HG03039 (cell line): Measurements from ENCODE around the gene SETD5.

Experiments
- ATAC-seq: cut with Tn5 transposase; IDR thresholded peaks from one replicate; pipeline ENCODE4 v1.9.1; 2021; ENCODE audit warnings: mild to moderate bottlenecking, moderate library complexity; ENCODE audit not compliant: unreplicated experiment

The SETD5 gene, protein sequence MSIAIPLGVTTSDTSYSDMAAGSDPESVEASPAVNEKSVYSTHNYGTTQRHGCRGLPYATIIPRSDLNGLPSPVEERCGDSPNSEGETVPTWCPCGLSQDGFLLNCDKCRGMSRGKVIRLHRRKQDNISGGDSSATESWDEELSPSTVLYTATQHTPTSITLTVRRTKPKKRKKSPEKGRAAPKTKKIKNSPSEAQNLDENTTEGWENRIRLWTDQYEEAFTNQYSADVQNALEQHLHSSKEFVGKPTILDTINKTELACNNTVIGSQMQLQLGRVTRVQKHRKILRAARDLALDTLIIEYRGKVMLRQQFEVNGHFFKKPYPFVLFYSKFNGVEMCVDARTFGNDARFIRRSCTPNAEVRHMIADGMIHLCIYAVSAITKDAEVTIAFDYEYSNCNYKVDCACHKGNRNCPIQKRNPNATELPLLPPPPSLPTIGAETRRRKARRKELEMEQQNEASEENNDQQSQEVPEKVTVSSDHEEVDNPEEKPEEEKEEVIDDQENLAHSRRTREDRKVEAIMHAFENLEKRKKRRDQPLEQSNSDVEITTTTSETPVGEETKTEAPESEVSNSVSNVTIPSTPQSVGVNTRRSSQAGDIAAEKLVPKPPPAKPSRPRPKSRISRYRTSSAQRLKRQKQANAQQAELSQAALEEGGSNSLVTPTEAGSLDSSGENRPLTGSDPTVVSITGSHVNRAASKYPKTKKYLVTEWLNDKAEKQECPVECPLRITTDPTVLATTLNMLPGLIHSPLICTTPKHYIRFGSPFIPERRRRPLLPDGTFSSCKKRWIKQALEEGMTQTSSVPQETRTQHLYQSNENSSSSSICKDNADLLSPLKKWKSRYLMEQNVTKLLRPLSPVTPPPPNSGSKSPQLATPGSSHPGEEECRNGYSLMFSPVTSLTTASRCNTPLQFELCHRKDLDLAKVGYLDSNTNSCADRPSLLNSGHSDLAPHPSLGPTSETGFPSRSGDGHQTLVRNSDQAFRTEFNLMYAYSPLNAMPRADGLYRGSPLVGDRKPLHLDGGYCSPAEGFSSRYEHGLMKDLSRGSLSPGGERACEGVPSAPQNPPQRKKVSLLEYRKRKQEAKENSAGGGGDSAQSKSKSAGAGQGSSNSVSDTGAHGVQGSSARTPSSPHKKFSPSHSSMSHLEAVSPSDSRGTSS (N-terminal part only)

GRCh38 chr3:9397332-9397905 lies at the start of gene SETD5:
TSS of gene SETD5 (plus strand) at chr3:9397615. CDS start at chr3:9428939, 31,324 bp downstream.
- peak; percentile 48 for ATAC-seq

GRCh38 chr3:9347887-9348286 lies 49.5 kb upstream of the SETD5 start:
- no peak for ATAC-seq

- ATAC-seq, result no peak
Measured at GRCh38 chr3:9349321-9350117, 47.9 kb upstream of the SETD5 start.

- no peak for ATAC-seq
Measured at GRCh38 chr3:9351709-9352126, 45.7 kb upstream of the SETD5 start.

DNA sequence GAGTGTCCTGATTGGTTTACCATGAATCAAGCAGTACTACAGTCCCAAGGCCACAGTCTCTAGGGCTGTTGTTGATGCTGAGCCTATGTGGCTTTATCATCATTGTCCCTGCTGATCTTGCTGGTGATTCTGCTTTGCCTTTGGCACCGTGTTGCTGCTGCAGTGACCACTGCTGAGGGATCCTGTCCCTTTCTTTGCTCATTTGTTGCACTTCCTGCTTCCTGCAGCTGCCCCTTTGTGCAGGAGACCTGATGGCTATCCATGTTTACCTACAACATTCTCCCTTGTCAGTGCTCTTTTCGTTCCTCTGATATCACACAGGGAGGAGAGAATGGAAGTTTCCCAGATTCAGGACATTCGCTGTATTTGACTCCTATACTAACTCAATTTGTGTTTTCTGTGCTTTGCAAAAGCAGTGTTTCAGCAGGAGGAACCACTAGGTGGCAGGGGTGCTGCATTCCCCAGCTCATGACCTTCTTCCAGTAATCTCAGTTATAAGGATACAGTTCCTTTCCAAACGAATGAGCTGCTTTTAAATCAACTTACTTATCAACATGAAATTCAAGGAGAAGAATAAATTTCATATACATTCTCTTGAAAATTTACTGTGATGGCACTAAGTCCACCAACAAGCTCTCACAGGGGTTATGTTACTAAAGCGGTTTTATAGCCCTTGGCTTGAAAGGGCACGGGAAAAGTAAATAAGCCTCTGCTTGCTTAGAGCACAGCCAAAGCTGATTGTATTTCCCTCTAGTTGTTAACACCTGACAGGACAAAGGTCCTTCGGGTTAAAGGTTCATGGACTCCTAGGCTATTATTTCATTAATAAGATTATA lies 44.3 kb upstream of the SETD5 start:
- no peak for ATAC-seq

DNA sequence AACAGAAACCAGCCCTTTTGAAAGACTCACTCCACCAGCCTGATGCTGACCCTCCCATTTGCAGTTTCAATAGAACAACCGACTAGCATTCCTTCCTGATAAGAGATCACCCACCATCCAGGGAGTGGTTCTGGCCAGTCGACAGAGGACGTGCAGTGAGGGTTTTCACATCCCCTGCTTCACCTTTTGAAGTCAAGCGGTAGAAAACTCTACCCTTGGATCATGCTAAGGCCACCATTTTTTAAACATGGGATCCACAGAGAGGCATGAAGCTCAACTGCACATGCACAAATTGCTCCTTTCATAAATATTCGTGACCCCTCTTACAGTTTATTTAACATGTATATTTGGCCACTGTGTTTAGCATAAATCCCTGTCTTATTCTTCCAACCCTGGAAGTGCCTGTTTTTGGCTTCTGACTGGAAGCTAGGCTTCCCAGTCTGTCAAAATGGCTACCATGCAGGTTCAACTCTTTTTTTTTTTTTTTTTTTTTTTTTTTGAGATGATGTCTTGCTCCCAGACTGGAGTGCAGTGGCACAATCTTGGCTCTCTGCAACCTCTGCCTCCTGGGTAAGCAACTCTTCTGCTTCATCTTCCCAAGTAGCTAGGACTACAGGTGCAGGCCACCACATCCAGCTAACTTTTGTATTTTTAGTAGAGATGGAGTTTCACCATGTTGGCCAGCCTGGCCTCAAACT lies 35.6 kb upstream of the SETD5 start:
- no peak for ATAC-seq

DNA sequence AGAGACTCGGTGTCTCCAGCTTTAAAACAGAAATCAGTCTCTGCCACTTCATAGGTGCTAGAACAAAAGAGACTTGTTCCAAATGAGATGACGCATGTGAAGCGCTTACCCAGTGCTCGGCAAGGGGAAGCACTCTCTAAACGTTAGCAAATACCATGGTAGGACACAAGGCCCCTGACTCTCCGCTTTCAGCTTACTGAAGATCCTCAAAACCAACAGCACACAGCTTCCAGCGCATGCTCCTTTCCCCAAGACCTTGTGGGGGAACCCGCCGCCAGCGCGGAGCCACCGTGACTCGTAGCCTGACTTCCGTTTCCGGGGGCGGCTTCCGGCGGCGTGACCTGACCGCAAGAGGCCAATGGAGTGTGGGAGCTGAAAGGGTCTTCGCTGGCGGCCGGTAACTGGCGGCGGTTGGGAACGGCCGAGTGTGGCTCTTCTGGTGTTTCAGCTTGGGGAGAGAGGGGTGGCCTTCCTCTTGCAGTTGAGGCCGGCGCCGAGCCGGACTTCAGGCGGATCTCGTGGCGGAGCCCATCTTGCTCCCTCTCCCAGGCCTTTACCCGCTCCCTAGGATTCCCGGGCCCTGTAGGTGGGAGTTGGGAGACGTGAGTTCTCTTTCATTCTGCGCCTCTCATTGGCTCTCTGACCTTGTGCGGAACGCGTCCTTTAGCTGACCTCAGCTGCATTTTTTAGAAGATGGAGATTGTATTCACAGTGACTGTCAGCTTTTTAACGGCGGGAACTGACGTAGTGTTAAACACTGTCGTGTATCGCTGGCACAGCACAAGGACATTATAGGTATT lies 34.5 kb upstream of the SETD5 start, which contains the start of gene THUMPD3:
Gene THUMPD3 (plus strand): TSS at position 324 of the 800 bp plus-strand sequence. CDS start 2,015 bp downstream, outside the sequence.
- ATAC-seq, result peak; percentile 96

GRCh38 chr3:9369508-9369907 lies 27.9 kb upstream of the SETD5 start:
- no peak for ATAC-seq

GRCh38 chr3:9373465-9373864 lies 23.9 kb upstream of the SETD5 start:
- no peak for ATAC-seq

DNA sequence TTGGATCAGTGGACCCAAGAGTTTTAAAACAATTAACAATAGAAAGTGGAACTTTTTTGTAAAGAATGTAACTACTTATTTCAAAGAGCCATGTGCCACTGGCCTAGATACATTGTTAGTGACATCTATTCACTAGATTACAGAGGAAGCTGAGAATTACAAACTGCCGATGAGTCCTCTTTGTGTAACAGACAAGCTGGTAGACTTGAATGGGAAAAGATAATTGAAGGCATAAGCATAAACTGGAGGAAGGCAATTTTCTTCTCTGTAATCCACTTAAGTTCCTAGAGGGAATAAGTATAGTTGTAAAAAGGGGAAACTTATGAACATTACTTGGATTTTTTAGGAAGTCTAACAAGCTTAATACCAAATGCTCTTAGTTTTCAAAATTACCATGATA lies 19.4 kb upstream of the SETD5 start:
- no peak for ATAC-seq

GRCh38 chr3:9379327-9379726 lies 18.1 kb upstream of the SETD5 start:
- no peak for ATAC-seq

DNA sequence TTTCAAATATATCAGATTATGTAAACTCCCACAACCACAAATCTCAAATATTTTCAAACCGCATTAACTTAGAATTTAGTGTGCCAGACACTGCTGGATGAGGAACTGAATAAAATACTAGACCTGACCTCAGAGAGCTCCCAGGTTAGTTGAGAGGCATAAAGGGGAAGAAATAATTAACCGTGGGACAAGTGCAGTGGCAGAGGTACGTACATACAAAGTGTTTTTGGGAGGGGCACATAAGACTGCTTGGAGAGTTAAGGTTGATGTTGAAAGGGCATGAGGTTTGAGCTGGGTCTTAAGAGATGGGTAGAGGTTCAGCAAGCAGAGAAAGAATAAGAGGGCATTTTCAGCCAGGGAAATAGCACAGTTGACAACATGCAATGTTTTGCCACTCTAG lies 17.4 kb upstream of the SETD5 start:
- ATAC-seq, result no peak

- ATAC-seq, result no peak
Measured at GRCh38 chr3:9384141-9384828, 13.1 kb upstream of the SETD5 start.

GRCh38 chr3:9385187-9386077 lies 12.0 kb upstream of the SETD5 start:
- ATAC-seq, result no peak

DNA sequence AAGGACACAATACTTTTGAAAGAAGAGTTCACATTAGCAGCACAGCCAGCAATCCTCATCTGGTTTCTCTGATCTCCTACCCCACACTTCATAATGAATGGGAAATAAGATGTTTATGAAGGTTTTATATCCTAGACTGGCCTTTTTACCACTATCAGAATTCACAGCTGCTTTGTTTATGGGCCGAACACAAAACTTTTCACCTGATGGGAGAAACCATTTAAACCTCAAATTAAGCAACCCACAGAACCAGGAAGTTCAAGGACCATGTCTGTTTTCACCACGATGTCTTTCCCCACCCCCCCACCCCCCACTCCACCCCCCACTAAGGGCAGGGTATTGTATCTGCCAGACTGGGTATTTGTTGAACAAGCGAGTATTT lies 11.3 kb upstream of the SETD5 start:
- ATAC-seq, result no peak
